ENCODE results near the gene IL7R. TPM values are rescaled to one million over a fixed set of nuclear protein-coding genes. Genes with fewer than 3 reads are reported as not detected.
"Not testable (repeated sequence)": the region's sequence is repeated elsewhere in the genome, so short reads cannot be mapped to it uniquely, and the experiment has no call there.

Gene IL7R
- total and polyA plus RNA-seq, 2 experiments from 2014 or later: not detected

DNA sequence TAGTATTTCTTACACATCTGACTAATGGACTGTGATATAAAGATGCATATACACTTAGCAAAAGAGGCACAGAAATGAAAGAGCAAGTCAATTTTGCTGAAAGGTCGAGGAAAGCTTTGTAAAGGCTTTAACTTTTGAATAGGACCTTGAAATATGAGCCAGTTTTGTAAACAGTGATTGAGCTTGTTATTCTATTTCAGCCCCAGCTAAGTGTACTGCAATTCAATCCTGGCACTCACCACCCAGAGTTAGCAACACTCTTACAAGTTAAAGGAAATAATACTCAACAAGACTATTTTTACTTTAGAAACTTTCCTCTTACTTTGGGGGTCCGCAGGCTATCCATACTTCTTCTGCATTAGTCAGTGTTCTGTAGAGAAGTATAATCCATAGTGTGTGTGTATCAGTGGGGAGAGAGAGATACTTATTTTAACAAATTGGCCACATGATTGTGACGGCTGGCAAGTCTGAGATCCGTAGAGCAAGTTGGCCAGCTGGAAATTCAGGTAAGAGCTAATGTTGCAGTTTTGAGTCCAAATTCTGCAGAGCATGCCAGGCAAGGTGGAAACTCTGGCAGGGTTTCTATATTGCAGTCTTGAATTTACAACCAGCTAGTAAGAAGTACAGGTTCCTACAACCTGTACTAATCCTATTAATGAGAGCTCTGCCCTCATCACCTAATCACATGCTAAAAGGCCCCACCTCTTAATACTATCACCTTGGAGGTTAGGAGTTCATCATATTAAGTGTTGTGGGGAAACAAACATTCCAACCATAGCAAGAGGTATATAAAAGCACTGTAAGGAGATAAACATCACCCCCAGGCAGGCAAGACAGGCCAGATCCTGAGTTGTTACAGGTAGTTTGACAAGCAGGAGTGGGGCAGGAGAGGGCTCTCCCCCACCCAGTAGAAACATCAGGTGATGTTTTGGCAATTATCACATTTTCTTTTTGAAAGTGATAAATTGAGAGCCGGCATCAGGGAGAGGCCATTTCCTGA, 33.6 kb downstream of the IL7R start:
- TF ChIP-seq, protein P1, sequence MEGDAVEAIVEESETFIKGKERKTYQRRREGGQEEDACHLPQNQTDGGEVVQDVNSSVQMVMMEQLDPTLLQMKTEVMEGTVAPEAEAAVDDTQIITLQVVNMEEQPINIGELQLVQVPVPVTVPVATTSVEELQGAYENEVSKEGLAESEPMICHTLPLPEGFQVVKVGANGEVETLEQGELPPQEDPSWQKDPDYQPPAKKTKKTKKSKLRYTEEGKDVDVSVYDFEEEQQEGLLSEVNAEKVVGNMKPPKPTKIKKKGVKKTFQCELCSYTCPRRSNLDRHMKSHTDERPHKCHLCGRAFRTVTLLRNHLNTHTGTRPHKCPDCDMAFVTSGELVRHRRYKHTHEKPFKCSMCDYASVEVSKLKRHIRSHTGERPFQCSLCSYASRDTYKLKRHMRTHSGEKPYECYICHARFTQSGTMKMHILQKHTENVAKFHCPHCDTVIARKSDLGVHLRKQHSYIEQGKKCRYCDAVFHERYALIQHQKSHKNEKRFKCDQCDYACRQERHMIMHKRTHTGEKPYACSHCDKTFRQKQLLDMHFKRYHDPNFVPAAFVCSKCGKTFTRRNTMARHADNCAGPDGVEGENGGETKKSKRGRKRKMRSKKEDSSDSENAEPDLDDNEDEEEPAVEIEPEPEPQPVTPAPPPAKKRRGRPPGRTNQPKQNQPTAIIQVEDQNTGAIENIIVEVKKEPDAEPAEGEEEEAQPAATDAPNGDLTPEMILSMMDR (IDR thresholded peaks at IDR 0.05; ENCODE audit: low read depth, low read length): no peak
- Histone ChIP-seq H3K27me3 (no peaks in the 10 kb centered on the region), H3K4me1 (ENCODE audit: low read depth) (no peaks in the 10 kb centered on the region), H3K36me3 (no peaks in the 10 kb centered on the region), H3K27ac (no peak overlapping the region), H3K4me3 (no peak overlapping the region), H3K9me3 (ENCODE audit: low read depth) (no peaks in the 10 kb centered on the region)
- no peak for DNase-seq (ENCODE audit: low read depth in 1 of 2, low spot score in 1 of 2)

DNA sequence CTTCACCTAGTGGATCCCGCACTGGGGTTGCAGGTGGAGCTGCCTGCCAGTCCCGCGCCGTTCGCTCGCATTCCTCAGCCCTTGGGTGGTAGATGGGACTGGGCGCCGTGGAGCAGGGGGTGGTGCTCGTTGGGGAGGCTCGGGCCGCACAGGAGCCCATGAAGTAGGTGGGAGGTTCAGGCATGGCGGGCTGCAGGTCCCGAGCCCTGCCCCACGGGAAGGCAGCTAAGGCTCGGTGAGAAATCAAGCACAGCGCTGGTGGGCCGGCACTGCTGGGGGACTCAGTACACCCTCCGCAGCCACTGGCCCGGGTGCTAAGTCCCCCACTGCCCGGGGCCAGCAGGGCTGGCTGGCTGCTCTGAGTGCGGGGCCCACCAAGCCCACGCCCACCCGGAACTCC, 36.1 kb downstream of the IL7R start:
- not testable (repeated sequence) for DNase-seq (ENCODE audit: low read depth in 1 of 2, low spot score in 1 of 2); H3K36me3 ChIP-seq; H3K27me3 ChIP-seq; H3K9me3 ChIP-seq (ENCODE audit: low read depth); H3K27ac ChIP-seq; H3K4me3 ChIP-seq; H3K4me1 ChIP-seq (ENCODE audit: low read depth)

DNA sequence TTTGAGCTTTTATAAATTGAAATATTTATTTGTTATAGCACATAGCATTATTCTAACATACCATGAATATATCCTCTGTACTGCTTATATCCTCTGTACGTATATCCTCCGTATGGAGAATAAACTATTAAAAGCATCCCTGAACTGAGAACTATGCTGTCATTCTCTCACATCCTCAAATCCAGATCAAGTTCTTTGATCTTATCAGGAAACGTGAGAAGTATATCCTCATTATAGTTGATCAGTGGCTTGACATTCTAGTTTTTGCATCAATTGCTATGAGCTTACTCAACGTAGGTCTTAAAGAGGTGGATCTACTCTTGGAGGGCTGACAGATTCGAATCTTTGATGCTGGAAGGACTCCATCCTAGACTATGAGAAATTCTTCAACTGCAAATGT, 37.4 kb downstream of the IL7R start:
- Histone ChIP-seq H3K4me3 (no peak overlapping the region), H3K36me3 (no peaks in the 10 kb centered on the region), H3K4me1 (ENCODE audit: low read depth) (no peaks in the 10 kb centered on the region), H3K9me3 (ENCODE audit: low read depth) (no peaks in the 10 kb centered on the region), H3K27me3 (no peaks in the 10 kb centered on the region), H3K27ac (no peak overlapping the region)
- DNase-seq (ENCODE audit: low read depth in 1 of 2, low spot score in 1 of 2): no peak
- TF ChIP-seq, protein P1 (IDR thresholded peaks at IDR 0.05; ENCODE audit: low read depth, low read length): no peak

DNA sequence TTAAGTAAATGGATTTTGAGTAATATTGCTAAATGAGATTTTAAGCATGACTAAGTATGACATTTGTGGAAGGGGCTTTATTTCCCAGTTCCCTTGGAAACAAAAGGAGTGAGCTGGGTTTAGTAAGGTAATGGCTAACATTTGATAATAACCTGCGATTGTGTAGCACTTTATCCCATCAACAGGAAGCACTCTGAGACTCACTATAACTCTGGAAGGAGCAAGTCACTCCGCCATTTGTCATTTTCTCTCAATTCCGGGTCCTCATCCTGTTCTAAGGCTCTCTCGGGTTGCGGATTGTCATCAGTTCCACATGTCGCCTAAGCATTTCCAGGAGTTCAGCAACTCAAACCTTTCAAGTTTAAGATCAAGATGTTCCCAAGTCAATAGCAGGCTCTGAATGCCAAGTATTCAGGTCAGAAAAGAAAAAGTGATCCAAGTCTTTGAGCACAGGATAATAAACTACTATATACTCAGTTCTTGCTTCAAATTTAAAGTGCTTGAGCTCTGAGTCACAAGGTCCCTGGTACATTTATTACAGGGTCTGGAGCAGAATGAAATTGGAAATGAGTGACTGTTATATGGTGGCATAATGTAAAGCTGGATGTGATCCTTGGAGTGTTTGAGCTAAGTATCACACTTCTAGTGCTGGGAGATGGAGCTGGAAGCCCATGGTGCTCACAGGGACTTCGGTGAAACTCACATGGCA, 42.4 kb downstream of the IL7R start:
- H3K27ac ChIP-seq: no peak overlapping the region

DNA sequence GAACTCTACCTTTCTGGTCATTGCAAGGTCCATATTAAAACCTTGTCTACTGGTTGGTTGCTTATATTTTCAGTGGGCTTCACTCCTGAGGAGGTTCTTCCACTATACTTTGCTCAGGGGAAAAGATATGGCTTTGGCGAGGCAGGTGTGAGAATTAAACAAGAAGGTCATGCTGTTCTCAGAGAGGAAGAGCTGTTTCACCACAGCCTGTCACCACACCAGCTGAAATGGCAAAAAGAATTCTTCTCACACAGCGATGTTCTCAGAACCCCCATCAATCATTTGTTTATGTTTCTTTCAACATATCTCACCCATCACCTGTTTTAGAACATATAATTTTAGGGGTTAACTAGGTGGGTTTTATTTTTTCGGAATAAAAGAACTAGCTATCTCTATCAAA, 43.1 kb downstream of the IL7R start:
- Histone ChIP-seq H3K9me3 (ENCODE audit: low read depth) (no peaks in the 10 kb centered on the region), H3K4me1 (ENCODE audit: low read depth) (peaks cover 4% of the 10 kb centered on the region), H3K27me3 (no peaks in the 10 kb centered on the region), H3K36me3 (no peaks in the 10 kb centered on the region), H3K27ac (no peak overlapping the region), H3K4me3 (no peak overlapping the region)
- DNase-seq (ENCODE audit: low read depth in 1 of 2, low spot score in 1 of 2): no peak
- TF ChIP-seq, protein P1 (IDR thresholded peaks at IDR 0.05; ENCODE audit: low read depth, low read length): no peak

More for the DNA sequence above, 42.4 kb downstream of the IL7R start:
- Histone ChIP-seq H3K9me3 (ENCODE audit: low read depth) (no peaks in the 10 kb centered on the region), H3K36me3 (no peaks in the 10 kb centered on the region), H3K27me3 (no peaks in the 10 kb centered on the region), H3K4me1 (ENCODE audit: low read depth) (peaks cover 4% of the 10 kb centered on the region), H3K4me3 (no peak overlapping the region)
- DNase-seq (ENCODE audit: low read depth in 1 of 2, low spot score in 1 of 2): no peak
- TF ChIP-seq, protein P1 (IDR thresholded peaks at IDR 0.05; ENCODE audit: low read depth, low read length): no peak

Measured in cardiac muscle cell (in vitro differentiated cells and primary cell).